ENCODE results near the gene PSD4. TPM values are rescaled to one million over a fixed set of nuclear protein-coding genes. Genes with fewer than 3 reads are reported as not detected.

Gene PSD4
- total and polyA plus RNA-seq, 2 experiments from 2014 or later = 15.1 to 26.5 TPM

GRCh38 chr2:113186433-113186796, 12.6 kb downstream of the PSD4 start:
- Histone ChIP-seq H3K27ac (no peak overlapping the region), H4K20me1 (ENCODE audit: insufficient read depth, poor library complexity, severe bottlenecking) (no peaks in the 10 kb centered on the region), H3K27me3 (no peaks in the 10 kb centered on the region), H3K4me1 (ENCODE audit: insufficient read depth) (peaks cover 2% of the 10 kb centered on the region), H3K9me2 (replicated peaks; ENCODE audit: insufficient read depth) (no peaks in the 10 kb centered on the region), H3K9me3 (ENCODE audit: low read depth) (no peaks in the 10 kb centered on the region), H3K36me3 (replicated peaks; ENCODE audit: insufficient read depth, low read depth) (no peaks in the 10 kb centered on the region), H3K4me3 (no peak overlapping the region), H3K79me2 (no peaks in the 10 kb centered on the region), H3K4me2 (no peak overlapping the region), H2AFZ (no peak overlapping the region)
- no peak for DNase-seq (ENCODE audit: low spot score)
- WGBS (ENCODE audit: low lambda C conversion rate, missing lambda C conversion rate) = 90% methylated on average over 5 of the region's 5 CpGs
- TF ChIP-seq CTCF (IDR thresholded peaks at IDR 0.05; ENCODE audit: poor library complexity) (no peak), EZH2phosphoT487 (IDR thresholded peaks at IDR 0.05; ENCODE audit: low read depth, severe bottlenecking, unreplicated experiment) (no peak), EZH2 (IDR thresholded peaks at IDR 0.05; ENCODE audit: borderline replicate concordance) (no peak)

GRCh38 chr2:113187771-113188170, 14.0 kb downstream of the PSD4 start:
- H3K79me2 ChIP-seq = no peaks in the 10 kb centered on the region
- H2AFZ ChIP-seq = no peak overlapping the region
- no peaks in the 10 kb centered on the region for H3K4me1 ChIP-seq (ENCODE audit: insufficient read depth)
- no peak overlapping the region for H3K4me3 ChIP-seq
- no peaks in the 10 kb centered on the region for H4K20me1 ChIP-seq (ENCODE audit: insufficient read depth, poor library complexity, severe bottlenecking)
- no peaks in the 10 kb centered on the region for H3K9me2 ChIP-seq (replicated peaks; ENCODE audit: insufficient read depth)
- TF ChIP-seq EZH2phosphoT487 (IDR thresholded peaks at IDR 0.05; ENCODE audit: low read depth, severe bottlenecking, unreplicated experiment) (no peak), EZH2 (IDR thresholded peaks at IDR 0.05; ENCODE audit: borderline replicate concordance) (no peak), CTCF (IDR thresholded peaks at IDR 0.05; ENCODE audit: poor library complexity) (no peak)
- H3K4me2 ChIP-seq = no peak overlapping the region
- H3K36me3 ChIP-seq (replicated peaks; ENCODE audit: insufficient read depth, low read depth) = no peaks in the 10 kb centered on the region
- WGBS (ENCODE audit: low lambda C conversion rate, missing lambda C conversion rate) = 91% methylated on average over 6 of the region's 6 CpGs
- no peaks in the 10 kb centered on the region for H3K9me3 ChIP-seq (ENCODE audit: low read depth)
- H3K27me3 ChIP-seq = no peaks in the 10 kb centered on the region
- DNase-seq (ENCODE audit: low spot score) = no peak
- no peak overlapping the region for H3K27ac ChIP-seq

GRCh38 chr2:113190871-113191270, 17.1 kb downstream of the PSD4 start:
- 100% methylated on average over 1 of the region's 1 CpG for WGBS (ENCODE audit: low lambda C conversion rate, missing lambda C conversion rate)
- H3K27me3 ChIP-seq = no peaks in the 10 kb centered on the region
- TF ChIP-seq EZH2 (IDR thresholded peaks at IDR 0.05; ENCODE audit: borderline replicate concordance) (no peak), EZH2phosphoT487 (IDR thresholded peaks at IDR 0.05; ENCODE audit: low read depth, severe bottlenecking, unreplicated experiment) (no peak), CTCF (IDR thresholded peaks at IDR 0.05; ENCODE audit: poor library complexity) (no peak)
- H3K27ac ChIP-seq = no peak overlapping the region
- no peak overlapping the region for H2AFZ ChIP-seq
- no peak overlapping the region for H3K4me3 ChIP-seq
- no peaks in the 10 kb centered on the region for H3K4me1 ChIP-seq (ENCODE audit: insufficient read depth)
- H3K9me2 ChIP-seq (replicated peaks; ENCODE audit: insufficient read depth) = no peaks in the 10 kb centered on the region
- no peaks in the 10 kb centered on the region for H4K20me1 ChIP-seq (ENCODE audit: insufficient read depth, poor library complexity, severe bottlenecking)
- no peaks in the 10 kb centered on the region for H3K36me3 ChIP-seq (replicated peaks; ENCODE audit: insufficient read depth, low read depth)
- no peak overlapping the region for H3K4me2 ChIP-seq
- no peaks in the 10 kb centered on the region for H3K9me3 ChIP-seq (ENCODE audit: low read depth)
- no peak for DNase-seq (ENCODE audit: low spot score)
- H3K79me2 ChIP-seq = no peaks in the 10 kb centered on the region
